Left kidney (tissue), 2 donors: ENCODE data around the gene NADK2. TPM values are rescaled to one million over a fixed set of nuclear protein-coding genes. Genes with fewer than 3 reads are reported as not detected.

Experiments
- DNase-seq: peaks from one replicate; pipeline ENCODE4 v3.0.0-alpha.2; 2013
- polyA plus RNA-seq: library from polyadenylated mRNA; unstranded; fragments of 120-200 nt; gene quantifications from one replicate; pipeline ENCODE4 v1.2.1, GENCODE V29; 2013; ENCODE audit not compliant: insufficient read length

The NADK2 gene
- polyA plus RNA-seq, 1 donor: 59.8 TPM

- no peak for DNase-seq
Observed at GRCh38 chr5:36251218-36251617, 9.5 kb upstream of the NADK2 start.

GRCh38 chr5:36250427-36250826 lies 8.7 kb upstream of the NADK2 start:
- DNase-seq: no peak

- DNase-seq: no peak
Observed at GRCh38 chr5:36246036-36246800, 4.5 kb upstream of the NADK2 start.

GRCh38 chr5:36244076-36244475 lies 2.4 kb upstream of the NADK2 start:
- DNase-seq: no peak

- no peak for DNase-seq
Observed at GRCh38 chr5:36243653-36244052, 1.9 kb upstream of the NADK2 start.

GRCh38 chr5:36242534-36243485 lies 1.1 kb upstream of the NADK2 start:
- DNase-seq: no peak

- peak; percentile 60 for DNase-seq
Observed at GRCh38 chr5:36240779-36241630, 720 bp downstream of the NADK2 start.

- no peak for DNase-seq
Observed at GRCh38 chr5:36239370-36240293, 2.1 kb downstream of the NADK2 start.

- DNase-seq: no peak
Observed at GRCh38 chr5:36238502-36239295, 3.0 kb downstream of the NADK2 start.

GRCh38 chr5:36237751-36238150 lies 4.0 kb downstream of the NADK2 start:
- no peak for DNase-seq

- no peak for DNase-seq
Observed at GRCh38 chr5:36236801-36237200, 4.9 kb downstream of the NADK2 start.

- DNase-seq: no peak
Observed at GRCh38 chr5:36232533-36232932, 9.2 kb downstream of the NADK2 start.

- DNase-seq: no peak
Observed at GRCh38 chr5:36230151-36230790, 11.5 kb downstream of the NADK2 start.

- no peak for DNase-seq
Observed at GRCh38 chr5:36228505-36228904, 13.2 kb downstream of the NADK2 start.

GRCh38 chr5:36227046-36227445 lies 14.7 kb downstream of the NADK2 start:
- no peak for DNase-seq

GRCh38 chr5:36222620-36223019 lies 19.1 kb downstream of the NADK2 start:
- DNase-seq: no peak

GRCh38 chr5:36217988-36218387 lies 23.7 kb downstream of the NADK2 start:
- DNase-seq: no peak

GRCh38 chr5:36217567-36217966 lies 24.2 kb downstream of the NADK2 start:
- DNase-seq: no peak

- no peak for DNase-seq
Observed at GRCh38 chr5:36215910-36216309, 25.8 kb downstream of the NADK2 start.

- peak; percentile 3 for DNase-seq
Observed at GRCh38 chr5:36214436-36214835, 27.3 kb downstream of the NADK2 start.
